D721Med (cell line): ENCODE measurements around the gene GPT2.

Experiments
- DNase-seq: peaks from one replicate; pipeline ENCODE4 v3.0.0; 2011; ENCODE audit warnings: low spot score; ENCODE audit not compliant: insufficient read length
- FAIRE-seq: peaks from 2 replicates; lab custom pipeline; 2011; peaks lifted over from hg19 to GRCh38; lab: Jason Lieb, UNC
- CTCF ChIP-seq: IDR thresholded peaks from 2 replicates; pipeline ENCODE4 v1.5.1; 2012; ENCODE audit warnings: mild to moderate bottlenecking, control low read depth; ENCODE audit not compliant: insufficient read depth; ENCODE audit errors: missing control alignments

The GPT2 gene

GRCh38 chr16:46908540-46909372 lies 24.6 kb downstream of the GPT2 start:
- DNase-seq: peak; percentile 37
- no peak for FAIRE-seq
- TF ChIP-seq CTCF: peak; percentile 59

GRCh38 chr16:46911038-46911437 lies 26.9 kb downstream of the GPT2 start:
- TF ChIP-seq CTCF: no peak
- FAIRE-seq (no peak), DNase-seq (no peak)

GRCh38 chr16:46911650-46912049 lies 27.5 kb downstream of the GPT2 start:
- TF ChIP-seq CTCF: no peak
- FAIRE-seq (no peak), DNase-seq (no peak)

GRCh38 chr16:46914556-46915201 lies 30.5 kb downstream of the GPT2 start:
- no peak for FAIRE-seq
- DNase-seq: no peak
- TF ChIP-seq CTCF: no peak

- FAIRE-seq (no peak), DNase-seq (no peak)
- TF ChIP-seq CTCF: no peak
Observed at GRCh38 chr16:46915483-46916025, 31.4 kb downstream of the GPT2 start.

GRCh38 chr16:46916980-46917379 lies 32.8 kb downstream of the GPT2 start:
- FAIRE-seq: no peak
- no peak for TF ChIP-seq CTCF

More at GRCh38 chr16:46916980-46917379, 32.8 kb downstream of the GPT2 start:
- DNase-seq: no peak
